Esophagus squamous epithelium (tissue), 5 donors: ENCODE measurements around the gene RCC1. TPM values are rescaled to one million over a fixed set of nuclear protein-coding genes. Genes with fewer than 3 reads are reported as not detected.

ENCODE experiments used
- DNase-seq: peaks from one replicate; lab custom pipeline; 2025; lab: John Stamatoyannopoulos, UW
- H3K27ac ChIP-seq, 4 donors: fragments of 200-600 bp; sonication (generic); one replicate each; pipeline ENCODE4 v1.5.1; 2016 to 2019; ENCODE audit warnings: mild to moderate bottlenecking in 1 of 4
- H3K27me3 ChIP-seq, 4 donors: fragments of 200-600 bp; sonication (generic); 1 replicate in 3 of 4; 2 replicates in 1 of 4; pipeline versions ENCODE4 v1.5.1 to v1.6.0; 2017 to 2021; ENCODE audit warnings: antibody characterized with exemption in 1 of 4
- H3K36me3 ChIP-seq, 3 donors: fragments of 200-600 bp; sonication (generic); one replicate each; pipeline ENCODE4 v1.5.1; 2016 to 2019
- H3K4me1 ChIP-seq, 3 donors: fragments of 200-600 bp; sonication (generic); one replicate each; pipeline ENCODE4 v1.5.1; 2017 to 2019
- H3K4me3 ChIP-seq, 4 donors: fragments of 200-600 bp; sonication (generic); 1 replicate in 3 of 4; 2 replicates in 1 of 4; pipeline ENCODE4 v1.5.1; 2016 to 2019; ENCODE audit warnings: mild to moderate bottlenecking in 2 of 4, moderate library complexity in 1 of 4
- H3K9me3 ChIP-seq, 3 donors: fragments of 200-600 bp; sonication (generic); one replicate each; pipeline ENCODE4 v1.5.1; 2016 to 2019
- CTCF ChIP-seq, 6 experiments: fragments of 450-650 bp in 4 of 6; fragments of 200-600 bp in 2 of 6; sonication (generic) in 2 of 6; IDR thresholded peaks; one replicate each; pipeline ENCODE4 v1.5.1; 2016 to 2019; ENCODE audit warnings: antibody characterized with exemption in 6 of 6, mild to moderate bottlenecking in 4 of 6, moderate library complexity in 4 of 6
- POLR2A ChIP-seq, 4 donors: fragments of 450-650 bp; IDR thresholded peaks; one replicate each; pipeline ENCODE4 v1.6.1; 2017; ENCODE audit warnings: antibody characterized with exemption in 4 of 4, mild to moderate bottlenecking in 4 of 4, moderate library complexity in 3 of 4
- WGBS, 2 donors: methylation state at CpG; one replicate each; pipeline ENCODE4 v1.1.5; 2018; 5-methylcytosine and 5-hydroxymethylcytosine counted together
- intact Hi-C: fragments of 100-400 bp; cut with DNase I; formaldehyde crosslinking; loops from one replicate; pipeline ENCODE4 v1.15.0; 2022
- total RNA-seq, 4 donors: library from RNA; depleted of rRNA; stranded (reverse); fragments of >200 nt; gene quantifications; one replicate each; pipeline ENCODE4 v1.1.0, GENCODE V29; 2016
- donor health status: DM: yes; HTN: yes; CAD: no.

RCC1 gene
- total RNA-seq, 4 donors from 2014 or later, result 25.6 to 46.6 (median 35.8) TPM

DNA sequence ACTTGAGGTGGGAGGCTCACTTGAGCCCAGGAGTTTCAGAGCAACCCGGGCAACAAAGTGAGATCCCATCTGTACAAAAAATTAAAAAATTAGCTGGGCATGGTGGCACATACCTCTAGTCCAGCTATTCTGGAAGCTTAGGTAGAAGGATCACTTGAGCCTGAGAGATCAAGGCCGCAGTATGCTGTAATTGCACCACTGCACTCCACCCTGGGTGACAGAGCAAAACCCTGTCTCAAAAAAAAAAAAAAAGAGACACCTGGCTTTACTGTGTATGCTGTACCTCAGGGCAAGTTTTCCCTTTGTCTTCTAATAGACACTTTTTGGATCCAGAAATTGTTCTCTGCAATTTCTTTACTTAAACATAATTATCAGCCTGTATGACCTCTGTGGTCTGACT lies 23.1 kb upstream of the RCC1 start:
- Histone ChIP-seq H3K27me3 (no peaks in the 10 kb centered on the region), H3K4me1 (peaks cover 0 to 18% (median 0%) of the 10 kb centered on the region in 3 donors), H3K4me3 (no peak overlapping the region), H3K36me3 (peaks cover 9 to 98% (median 11%) of the 10 kb centered on the region in 3 donors), H3K9me3 (no peaks in the 10 kb centered on the region), H3K27ac (peak overlapping the region in 3 of 4 donors; percentile 53 to 83 (median 72))
- intact Hi-C loops, result no loop called here
- no peak for DNase-seq
- no peak for TF ChIP-seq CTCF (IDR thresholded peaks at IDR 0.05)
- no peak for TF ChIP-seq POLR2A (IDR thresholded peaks at IDR 0.05)
- WGBS, 2 donors, result 76 to 79% methylated on average over 2 of the region's 2 CpGs

- Histone ChIP-seq H3K36me3 (peaks cover 21 to 99% (median 38%) of the 10 kb centered on the region in 3 donors), H3K27me3 (no peaks in the 10 kb centered on the region), H3K4me1 (no peaks in the 10 kb centered on the region), H3K27ac (no peak overlapping the region), H3K9me3 (no peaks in the 10 kb centered on the region), H3K4me3 (no peak overlapping the region)
- DNase-seq, result no peak
- intact Hi-C loops, result no loop called here
- TF ChIP-seq CTCF (IDR thresholded peaks at IDR 0.05) (no peak), POLR2A (IDR thresholded peaks at IDR 0.05) (no peak)
- WGBS, 2 donors, result 95 to 100% methylated on average over 1 of the region's 1 CpG
These were observed 11.1 kb upstream of the RCC1 start for GRCh38 chr1:28494737-28495136.

GRCh38 chr1:28499553-28499952 lies 6.3 kb upstream of the RCC1 start:
- H3K27ac ChIP-seq, result no peak overlapping the region
- no peak overlapping the region for H3K4me3 ChIP-seq
- H3K4me1 ChIP-seq, result peaks cover 0 to 4% (median 0%) of the 10 kb centered on the region in 3 donors
- H3K36me3 ChIP-seq, result peaks cover 7 to 61% (median 19%) of the 10 kb centered on the region in 3 donors
- no peak for DNase-seq
- no peaks in the 10 kb centered on the region for H3K27me3 ChIP-seq
- TF ChIP-seq CTCF (IDR thresholded peaks at IDR 0.05), result no peak
- TF ChIP-seq POLR2A (IDR thresholded peaks at IDR 0.05), result no peak
- H3K9me3 ChIP-seq, result no peaks in the 10 kb centered on the region
- WGBS, 2 donors, result 42 to 77% methylated on average over 3 to 4 of the region's 4 CpGs
- intact Hi-C loops, result no loop called here

DNA sequence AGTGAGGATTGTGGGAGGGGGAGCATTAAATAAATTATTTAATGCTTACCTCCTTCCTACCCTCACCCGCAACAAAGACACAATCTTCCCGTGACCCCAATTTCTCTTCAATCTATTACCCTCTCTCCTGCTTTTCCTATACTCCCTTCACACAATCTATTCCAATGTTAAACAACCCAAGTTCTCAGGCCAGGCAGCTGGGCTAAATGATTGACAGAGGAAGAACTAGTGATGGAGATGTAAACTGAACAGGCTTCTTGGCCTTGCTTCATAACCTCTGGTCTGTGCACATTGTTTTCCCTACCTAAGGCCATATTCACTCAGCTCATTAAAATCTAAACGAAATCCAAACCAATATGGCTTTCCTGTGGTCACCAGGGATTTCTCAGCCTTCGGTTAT lies 3.9 kb upstream of the RCC1 start:
- no peak for DNase-seq
- intact Hi-C loops, result no loop called here

DNA sequence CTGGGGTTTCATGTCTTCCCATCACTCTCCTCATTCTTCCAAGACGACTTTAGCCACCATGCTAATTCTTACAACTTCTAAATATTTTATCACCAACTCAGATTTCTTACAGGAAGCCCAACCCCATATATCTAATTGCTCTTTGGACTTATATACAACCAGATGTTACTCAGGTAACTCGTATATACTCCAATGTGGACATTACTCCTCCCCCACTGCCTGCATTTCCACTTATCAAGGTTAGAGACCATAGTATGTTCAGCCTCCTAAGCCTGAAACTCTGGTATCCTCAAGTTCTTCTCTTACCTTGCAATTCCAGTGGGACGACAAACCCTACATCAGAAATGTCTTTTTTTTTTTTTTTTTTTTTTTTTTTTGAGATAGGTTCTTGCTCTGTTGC lies 2.7 kb upstream of the RCC1 start:
- no peak for TF ChIP-seq CTCF (IDR thresholded peaks at IDR 0.05)
- no peak for TF ChIP-seq POLR2A (IDR thresholded peaks at IDR 0.05)
- Histone ChIP-seq H3K27ac (no peak overlapping the region), H3K36me3 (peaks cover 0 to 32% (median 3%) of the 10 kb centered on the region in 3 donors), H3K9me3 (no peaks in the 10 kb centered on the region), H3K27me3 (no peaks in the 10 kb centered on the region), H3K4me1 (peaks cover 0 to 27% (median 6%) of the 10 kb centered on the region in 3 donors), H3K4me3 (no peak overlapping the region)
- no peak for DNase-seq
- intact Hi-C loops, result no loop called here
- WGBS, 2 donors, result 78 to 88% methylated on average over 3 of the region's 3 CpGs

More for the DNA sequence above, 3.9 kb upstream of the RCC1 start:
- no peak for TF ChIP-seq POLR2A (IDR thresholded peaks at IDR 0.05)
- TF ChIP-seq CTCF (IDR thresholded peaks at IDR 0.05), result no peak
- no peak overlapping the region for H3K4me3 ChIP-seq
- no peaks in the 10 kb centered on the region for H3K27me3 ChIP-seq
- H3K4me1 ChIP-seq, result peaks cover 0 to 15% (median 0%) of the 10 kb centered on the region in 3 donors
- H3K9me3 ChIP-seq, result no peaks in the 10 kb centered on the region
- peaks cover 0 to 38% (median 8%) of the 10 kb centered on the region in 3 donors for H3K36me3 ChIP-seq
- 75 to 78% methylated on average over 4 of the region's 4 CpGs for WGBS, 2 donors
- peak overlapping the region in 1 of 4 donors; percentile 52 for H3K27ac ChIP-seq
